Erythroblast (primary cell): Measurements from ENCODE around the gene SHFL.

Source experiments
- DNase-seq, 2 experiments: peaks; one replicate each; lab custom pipeline; 2025; lab: John Stamatoyannopoulos, UW
- GATA1 ChIP-seq: IDR thresholded peaks from 2 replicates; pipeline ENCODE4 v1.6.1; 2011; ENCODE audit warnings: low read depth, mild to moderate bottlenecking, control low read depth, low read length, moderate library complexity
- POLR2A ChIP-seq: IDR thresholded peaks from 2 replicates; pipeline ENCODE4 v1.6.1; 2011; ENCODE audit warnings: mild to moderate bottlenecking, low read length

Gene SHFL

GRCh38 chr19:10085641-10086590 lies at the start of gene SHFL:
SHFL (plus strand) TSS chr19:10086317; CDS start chr19:10086428, 111 bp downstream.
- peak; percentile 88 to 92 for DNase-seq
- no peak for TF ChIP-seq GATA1
- peak; percentile 54 for TF ChIP-seq POLR2A

- no peak for DNase-seq
- TF ChIP-seq POLR2A = no peak
- TF ChIP-seq GATA1 = no peak
Measured at GRCh38 chr19:10036601-10037071, 49.5 kb upstream of the SHFL start.

- no peak for DNase-seq
- TF ChIP-seq POLR2A (no peak), GATA1 (no peak)
Measured at GRCh38 chr19:10037367-10037766, 48.8 kb upstream of the SHFL start.

GRCh38 chr19:10037809-10038208 lies 48.3 kb upstream of the SHFL start:
- TF ChIP-seq GATA1 (no peak), POLR2A (no peak)
- no peak for DNase-seq

- no peak for DNase-seq
- TF ChIP-seq GATA1 = no peak
- TF ChIP-seq POLR2A = no peak
Measured at GRCh38 chr19:10043286-10043927, 42.7 kb upstream of the SHFL start.

- no peak for DNase-seq
- TF ChIP-seq GATA1 = no peak
Measured at GRCh38 chr19:10044390-10044789, 41.7 kb upstream of the SHFL start.

- TF ChIP-seq POLR2A = no peak
- TF ChIP-seq GATA1 = no peak
- DNase-seq = no peak
Measured at GRCh38 chr19:10045371-10045770, 40.7 kb upstream of the SHFL start.

GRCh38 chr19:10049626-10050025 lies 36.5 kb upstream of the SHFL start:
- DNase-seq = no peak
- no peak for TF ChIP-seq GATA1
- TF ChIP-seq POLR2A = no peak

- TF ChIP-seq GATA1 (no peak), POLR2A (no peak)
- DNase-seq = no peak
Measured at GRCh38 chr19:10052602-10053360, 33.3 kb upstream of the SHFL start.

GRCh38 chr19:10061717-10062310 lies 24.3 kb upstream of the SHFL start:
- peak in 1 of 2 experiments; percentile 28 for DNase-seq
- no peak for TF ChIP-seq GATA1
- TF ChIP-seq POLR2A = no peak

GRCh38 chr19:10068205-10068604 lies 17.9 kb upstream of the SHFL start:
- no peak for DNase-seq
- TF ChIP-seq POLR2A = no peak
- TF ChIP-seq GATA1 = no peak

- TF ChIP-seq POLR2A (no peak), GATA1 (no peak)
- no peak for DNase-seq
Measured at GRCh38 chr19:10069046-10069445, 17.1 kb upstream of the SHFL start.
